B cell (primary cell): ENCODE data around the gene CEACAM1. TPM values are rescaled to one million over a fixed set of nuclear protein-coding genes. Genes with fewer than 3 reads are reported as not detected.

Experiments
- ATAC-seq: fragments of 200-7000 bp; cut with Tn5 transposase; one replicate; pipeline ENCODE4 v1.10.0; 2021; ENCODE audit warnings: low read depth, mild to moderate bottlenecking, moderate number of reproducible peaks, moderate library complexity
- CTCF ChIA-PET: fragments of 350-600 bp; sonication (Branson Sonifier 250); formaldehyde crosslinking; loops from one replicate; lab custom pipeline; 2021; ENCODE audit warnings: antibody characterized with exemption, inconsistent platforms; lab: Charles Lee
- POLR2A ChIA-PET: fragments of 350-600 bp; sonication (Branson Sonifier 250); formaldehyde crosslinking; loops from one replicate; lab custom pipeline; 2021; ENCODE audit warnings: antibody characterized with exemption; lab: Charles Lee
- DNase-seq: peaks from one replicate; pipeline ENCODE4 v3.0.0; 2013
- H2AFZ ChIP-seq: 2 replicates; pipeline ENCODE4 v1.6.1; 2012; ENCODE audit warnings: mild to moderate bottlenecking, low read depth, low read length; ENCODE audit not compliant: insufficient read depth, poor library complexity, severe bottlenecking
- H3K27ac ChIP-seq, 2 donors: 1 replicate in 1 of 2; 2 replicates in 1 of 2; pipeline ENCODE4 v1.5.1; 2012 to 2013; ENCODE audit warnings: low read length in 2 of 2, mild to moderate bottlenecking in 2 of 2, moderate library complexity in 1 of 2
- H3K27me3 ChIP-seq, 4 experiments: fragments of 200-600 bp in 1 of 4; sonication (generic) in 1 of 4; replicated peaks in 1 of 4; 1 replicate in 2 of 4; 2 replicates in 2 of 4; pipeline versions ENCODE4 v1.6.1 to v1.7.0; 2013 to 2016; ENCODE audit warnings: low read length in 3 of 4, mild to moderate bottlenecking in 2 of 4, mixed read lengths in 1 of 4, moderate library complexity in 1 of 4; ENCODE audit not compliant: insufficient read depth in 4 of 4, control insufficient read depth in 3 of 4; ENCODE audit errors: control extremely low read depth in 1 of 4
- H3K36me3 ChIP-seq, 2 experiments: replicated peaks in 1 of 2; 1 replicate in 1 of 2; 2 replicates in 1 of 2; pipeline versions ENCODE4 v1.6.1 to v1.7.1; 2013; ENCODE audit warnings: low read length in 1 of 2; ENCODE audit not compliant: insufficient read depth in 2 of 2, control insufficient read depth in 1 of 2; ENCODE audit errors: control extremely low read depth in 1 of 2, extremely low read depth in 1 of 2
- H3K4me1 ChIP-seq, 2 donors: fragments of 200-600 bp in 1 of 2; sonication (generic) in 1 of 2; 1 replicate in 1 of 2; 2 replicates in 1 of 2; pipeline versions ENCODE4 v1.5.1 to v1.6.1; 2013 to 2017; ENCODE audit warnings: low read length in 2 of 2; ENCODE audit not compliant: control insufficient read depth in 2 of 2, insufficient read depth in 2 of 2
- H3K4me2 ChIP-seq: replicated peaks from 2 replicates; pipeline ENCODE3; 2012; ENCODE audit warnings: mild to moderate bottlenecking, low read depth, low read length; ENCODE audit not compliant: poor library complexity, severe bottlenecking
- H3K4me3 ChIP-seq, 5 experiments: fragments of 200-600 bp in 1 of 5; sonication (generic) in 1 of 5; 1 replicate in 3 of 5; 2 replicates in 2 of 5; pipeline versions ENCODE4 v1.5.1 to v1.7.0; 2011 to 2016; ENCODE audit warnings: low read length in 4 of 5, mild to moderate bottlenecking in 4 of 5, low read depth in 2 of 5, control low read depth in 1 of 5, moderate library complexity in 1 of 5; ENCODE audit not compliant: insufficient read depth in 1 of 5; ENCODE audit errors: control extremely low read depth in 1 of 5, extremely low read depth in 1 of 5
- H3K79me2 ChIP-seq: fragments of 200-600 bp; sonication (generic); one replicate; pipeline ENCODE4 v1.6.0; 2016; ENCODE audit warnings: low read length; ENCODE audit not compliant: control insufficient read depth, insufficient read depth
- H3K9ac ChIP-seq: fragments of 200-600 bp; sonication (generic); 2 replicates; pipeline ENCODE4 v1.6.1; 2017; ENCODE audit warnings: mild to moderate bottlenecking, low read length, moderate library complexity
- H3K9me3 ChIP-seq, 3 donors: one replicate each; pipeline versions ENCODE4 v1.6.1 to v1.7.1; 2013; ENCODE audit warnings: low read length in 2 of 3; ENCODE audit not compliant: control insufficient read depth in 2 of 3, insufficient read depth in 1 of 3; ENCODE audit errors: control extremely low read depth in 1 of 3
- H4K20me1 ChIP-seq: 2 replicates; pipeline ENCODE4 v1.6.0; 2012; ENCODE audit warnings: mild to moderate bottlenecking, low read length; ENCODE audit not compliant: insufficient read depth, control insufficient read depth, poor library complexity, severe bottlenecking
- H3K27ac Mint-ChIP-seq: one replicate; pipeline ENCODE4 v1.8.0; 2021; ENCODE audit warnings: mixed read lengths
- H3K27me3 Mint-ChIP-seq: one replicate; pipeline ENCODE4 v1.8.0; 2021; ENCODE audit warnings: mixed read lengths
- H3K4me1 Mint-ChIP-seq: one replicate; pipeline ENCODE4 v1.8.0; 2021; ENCODE audit warnings: mixed read lengths
- H3K4me3 Mint-ChIP-seq: one replicate; pipeline ENCODE4 v1.8.0; 2021; ENCODE audit warnings: mixed read lengths
- H3K9me3 Mint-ChIP-seq: one replicate; pipeline ENCODE4 v1.8.0; 2022; ENCODE audit warnings: mixed read lengths; ENCODE audit not compliant: insufficient read depth
- CTCF ChIP-seq: fragments of 200-600 bp; IDR thresholded peaks from one replicate; pipeline ENCODE4 v1.8.0; 2022; ENCODE audit warnings: antibody characterized with exemption, mild to moderate bottlenecking
- EZH2 ChIP-seq: IDR thresholded peaks from 2 replicates; pipeline ENCODE4 v1.6.1; 2012; ENCODE audit warnings: borderline replicate concordance, low read depth, mild to moderate bottlenecking, moderate library complexity, low read length; ENCODE audit not compliant: insufficient read depth, poor library complexity, severe bottlenecking
- WGBS: methylation state at CpG from one replicate; pipeline ENCODE4 v1.1.5; 2013; ENCODE audit warnings: missing lambda C conversion rate; ENCODE audit not compliant: insufficient coverage; 5-methylcytosine and 5-hydroxymethylcytosine counted together
- intact Hi-C: fragments of 100-400 bp; cut with micrococcal nuclease; formaldehyde crosslinking; loops from one replicate; pipeline ENCODE4 v1.10.0; 2022
- polyA plus RNA-seq: library from polyadenylated mRNA; depleted of rRNA; stranded (reverse); fragments of >200 nt; gene quantifications from 2 replicates; pipeline ENCODE4 v1.2.3, GENCODE V29; 2012
- total RNA-seq, 2 donors: library from RNA; stranded (reverse); fragments of 120-200 nt in 1 of 2; gene quantifications; 1 replicate in 1 of 2; 2 replicates in 1 of 2; pipeline versions ENCODE4 v1.2.3 to v1.2.4, GENCODE V29; 2013 to 2022

Gene CEACAM1
- total and polyA plus RNA-seq, 2 donors (not counting 1 experiment from before 2014, with no cell fraction given), result 8.8 to 14.6 TPM

GRCh38 chr19:42569193-42569592 is 40.9 kb upstream of the CEACAM1 start:
- Mint-ChIP-seq H3K27ac (peak overlapping the region; percentile 33), H3K27me3 (peaks cover 4% of the 10 kb centered on the region), H3K4me3 (no peak overlapping the region), H3K9me3 (no peaks in the 10 kb centered on the region), H3K4me1 (peaks cover 29% of the 10 kb centered on the region)
- H3K9me3 ChIP-seq, result no peaks in the 10 kb centered on the region
- H3K4me3 ChIP-seq, result no peak overlapping the region
- no peak overlapping the region for H3K9ac ChIP-seq
- no peak for ATAC-seq
- whole genome bisulfite sequencing, result 40% methylated on average over 1 of the region's 2 CpGs
- no peaks in the 10 kb centered on the region for H3K79me2 ChIP-seq
- peak overlapping the region in 1 of 2 donors; percentile 35 for H3K27ac ChIP-seq
- no peak overlapping the region for H2AFZ ChIP-seq
- no peaks in the 10 kb centered on the region for H3K36me3 ChIP-seq
- ChIA-PET CTCF (interaction anchor here (9.1 kb wide), 1 partner anchor 28 kb away, joined by 130 read pairs; the partner anchor contains the start of gene CEACAM8), POLR2A (no interaction called here)
- no peaks in the 10 kb centered on the region for H3K27me3 ChIP-seq
- H4K20me1 ChIP-seq, result no peaks in the 10 kb centered on the region
- H3K4me2 ChIP-seq, result no peak overlapping the region
- no peak for TF ChIP-seq CTCF
- no peak for TF ChIP-seq EZH2
- peaks cover 17 to 21% of the 10 kb centered on the region in 2 donors for H3K4me1 ChIP-seq
- intact Hi-C loops, result no loop called here
- no peak for DNase-seq

GRCh38 chr19:42568006-42568405 is 39.7 kb upstream of the CEACAM1 start:
- ATAC-seq (peak; percentile 42), DNase-seq (peak; percentile 65)
- Mint-ChIP-seq H3K4me3 (peak overlapping the region; percentile 30), H3K4me1 (peaks cover 24% of the 10 kb centered on the region), H3K9me3 (no peaks in the 10 kb centered on the region), H3K27me3 (peaks cover 5% of the 10 kb centered on the region), H3K27ac (peak overlapping the region; percentile 64)
- intact Hi-C loops, result no loop called here
- TF ChIP-seq EZH2 (no peak), CTCF (no peak)
- Histone ChIP-seq H3K4me2 (peak overlapping the region; percentile 31), H3K9ac (no peak overlapping the region), H3K36me3 (no peaks in the 10 kb centered on the region), H3K27me3 (no peaks in the 10 kb centered on the region), H3K79me2 (no peaks in the 10 kb centered on the region), H4K20me1 (no peaks in the 10 kb centered on the region), H3K27ac (peak overlapping the region; percentile 54 to 72), H3K4me3 (no peak overlapping the region), H2AFZ (no peak overlapping the region), H3K4me1 (peaks cover 17 to 21% of the 10 kb centered on the region in 2 donors), H3K9me3 (no peaks in the 10 kb centered on the region)
- ChIA-PET CTCF (interaction anchor here (0.9 to 9.1 kb wide), 6 partner anchors 9 to 126 kb away, joined by 3 to 130 read pairs (median 5); partner anchors contain the start of genes CEACAM8 and CXCL17), POLR2A (no interaction called here)
- WGBS, result 10% methylated on average over 1 of the region's 4 CpGs
